MM.1S (cell line): ENCODE results near the gene TMEM26.

Experiments
- DNase-seq: peaks from one replicate; pipeline ENCODE4 v3.0.0-alpha.2; 2015
- H2AFZ ChIP-seq: fragments of 300-600 bp; sonication (generic); 2 replicates; pipeline ENCODE4 v1.6.0; 2016; ENCODE audit warnings: antibody characterized with exemption, low read length
- H3F3A ChIP-seq: fragments of 300-600 bp; sonication (generic); 2 replicates; pipeline ENCODE4 v1.6.1; 2016; ENCODE audit warnings: mild to moderate bottlenecking, antibody characterized with exemption, low read length, moderate library complexity, mixed read lengths; ENCODE audit not compliant: insufficient read depth
- H3K27ac ChIP-seq: fragments of 300-600 bp; sonication (generic); 2 replicates; pipeline ENCODE4 v1.5.1; 2016; ENCODE audit warnings: mild to moderate bottlenecking, low read length
- H3K27me3 ChIP-seq: fragments of 300-600 bp; sonication (generic); replicated peaks from 2 replicates; pipeline ENCODE4 v1.6.0; 2016; ENCODE audit warnings: low read length; ENCODE audit not compliant: insufficient read depth
- H3K36me3 ChIP-seq: fragments of 300-600 bp; sonication (generic); replicated peaks from 2 replicates; pipeline ENCODE4 v1.6.1; 2016; ENCODE audit warnings: mild to moderate bottlenecking, low read length, mixed read lengths; ENCODE audit not compliant: insufficient read depth
- H3K4me1 ChIP-seq: fragments of 300-600 bp; sonication (generic); 2 replicates; pipeline ENCODE4 v1.6.1; 2016; ENCODE audit warnings: low read length, mixed read lengths
- H3K4me2 ChIP-seq: fragments of 300-600 bp; sonication (generic); 2 replicates; pipeline ENCODE4 v1.6.0; 2016; ENCODE audit warnings: low read depth, low read length
- H3K4me3 ChIP-seq: fragments of 300-600 bp; sonication (generic); 2 replicates; pipeline ENCODE4 v1.5.1; 2016; ENCODE audit warnings: low read length, mixed read lengths
- H3K79me2 ChIP-seq: fragments of 300-600 bp; sonication (generic); 2 replicates; pipeline ENCODE4 v1.6.1; 2016; ENCODE audit warnings: mixed run types, low read length, mixed read lengths
- H3K9ac ChIP-seq: fragments of 300-600 bp; sonication (generic); 2 replicates; pipeline ENCODE4 v1.6.1; 2016; ENCODE audit warnings: low read length, mixed read lengths
- H3K9me2 ChIP-seq: fragments of 300-600 bp; sonication (generic); replicated peaks from 2 replicates; pipeline ENCODE4 v1.6.1; 2016; ENCODE audit warnings: mild to moderate bottlenecking, low read length, mixed read lengths; ENCODE audit not compliant: insufficient read depth
- H3K9me3 ChIP-seq: fragments of 300-600 bp; sonication (generic); replicated peaks from 2 replicates; pipeline ENCODE4 v1.6.1; 2016; ENCODE audit warnings: mild to moderate bottlenecking, low read length, mixed read lengths; ENCODE audit not compliant: insufficient read depth
- H4K20me1 ChIP-seq: fragments of 300-600 bp; sonication (generic); 2 replicates; pipeline ENCODE4 v1.6.1; 2016; ENCODE audit warnings: mild to moderate bottlenecking, low read length, moderate library complexity, mixed read lengths; ENCODE audit not compliant: insufficient read depth
- EZH2 ChIP-seq: fragments of 300-600 bp; sonication (generic); optimal IDR thresholded peaks from 2 replicates; pipeline ENCODE3; 2017; ENCODE audit warnings: low read depth, mild to moderate bottlenecking, antibody characterized with exemption, low read length, mixed read lengths
- EZH2phosphoT487 ChIP-seq: fragments of 300-600 bp; sonication (generic); IDR thresholded peaks from 2 replicates; pipeline ENCODE4 v1.6.1; 2018; ENCODE audit warnings: antibody characterized with exemption, low read length
- TF ChIP-seq, protein P1 (sequence below): fragments of 300-600 bp; sonication (generic); IDR thresholded peaks from 2 replicates; pipeline ENCODE4 v1.5.1; 2016; ENCODE audit warnings: antibody characterized with exemption, low read length, mixed read lengths

The TMEM26 gene

GRCh38 chr10:61359452-61359851, 93.7 kb downstream of the TMEM26 start:
- Histone ChIP-seq H3K27me3 (no peaks in the 10 kb centered on the region), H3K27ac (no peak overlapping the region), H3K4me2 (no peak overlapping the region), H3K9ac (no peak overlapping the region), H3K9me2 (no peaks in the 10 kb centered on the region), H3K9me3 (no peaks in the 10 kb centered on the region), H4K20me1 (no peaks in the 10 kb centered on the region), H3K79me2 (no peaks in the 10 kb centered on the region), H3K4me3 (no peak overlapping the region), H2AFZ (no peak overlapping the region), H3K4me1 (no peaks in the 10 kb centered on the region), H3F3A (no peaks in the 10 kb centered on the region), H3K36me3 (no peaks in the 10 kb centered on the region)
- no peak for DNase-seq
- TF ChIP-seq EZH2phosphoT487, result no peak
- TF ChIP-seq, protein P1, sequence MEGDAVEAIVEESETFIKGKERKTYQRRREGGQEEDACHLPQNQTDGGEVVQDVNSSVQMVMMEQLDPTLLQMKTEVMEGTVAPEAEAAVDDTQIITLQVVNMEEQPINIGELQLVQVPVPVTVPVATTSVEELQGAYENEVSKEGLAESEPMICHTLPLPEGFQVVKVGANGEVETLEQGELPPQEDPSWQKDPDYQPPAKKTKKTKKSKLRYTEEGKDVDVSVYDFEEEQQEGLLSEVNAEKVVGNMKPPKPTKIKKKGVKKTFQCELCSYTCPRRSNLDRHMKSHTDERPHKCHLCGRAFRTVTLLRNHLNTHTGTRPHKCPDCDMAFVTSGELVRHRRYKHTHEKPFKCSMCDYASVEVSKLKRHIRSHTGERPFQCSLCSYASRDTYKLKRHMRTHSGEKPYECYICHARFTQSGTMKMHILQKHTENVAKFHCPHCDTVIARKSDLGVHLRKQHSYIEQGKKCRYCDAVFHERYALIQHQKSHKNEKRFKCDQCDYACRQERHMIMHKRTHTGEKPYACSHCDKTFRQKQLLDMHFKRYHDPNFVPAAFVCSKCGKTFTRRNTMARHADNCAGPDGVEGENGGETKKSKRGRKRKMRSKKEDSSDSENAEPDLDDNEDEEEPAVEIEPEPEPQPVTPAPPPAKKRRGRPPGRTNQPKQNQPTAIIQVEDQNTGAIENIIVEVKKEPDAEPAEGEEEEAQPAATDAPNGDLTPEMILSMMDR, result no peak
- no peak for TF ChIP-seq EZH2

DNA sequence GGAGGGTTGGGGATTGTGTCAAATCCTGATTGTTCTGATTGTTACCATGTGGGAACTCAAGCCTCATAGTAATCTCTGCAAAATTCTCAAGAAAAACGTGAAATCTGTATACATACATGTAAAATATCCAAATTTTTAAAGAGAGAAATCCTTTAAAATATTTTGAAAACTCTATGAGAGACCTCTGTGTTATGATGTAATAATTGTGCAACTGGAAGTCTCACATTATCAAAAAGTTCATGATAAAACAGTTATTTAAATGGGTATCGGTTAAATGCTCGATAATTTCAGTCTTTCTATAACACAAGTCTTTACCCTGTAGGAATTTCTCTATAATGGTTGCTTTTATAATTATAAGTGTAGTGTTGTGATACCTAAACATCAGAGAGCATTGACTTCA, 95.5 kb downstream of the TMEM26 start:
- TF ChIP-seq EZH2, result no peak
- TF ChIP-seq EZH2phosphoT487, result no peak
- TF ChIP-seq, protein P1, result no peak
- H3K27me3 ChIP-seq, result no peaks in the 10 kb centered on the region
- H3K36me3 ChIP-seq, result no peaks in the 10 kb centered on the region
- H3K9ac ChIP-seq, result no peak overlapping the region
- no peak overlapping the region for H3K4me3 ChIP-seq
- H3K4me2 ChIP-seq, result no peak overlapping the region
- H4K20me1 ChIP-seq, result no peaks in the 10 kb centered on the region
- H3K9me3 ChIP-seq, result no peaks in the 10 kb centered on the region
- H3K79me2 ChIP-seq, result no peaks in the 10 kb centered on the region
- no peak overlapping the region for H3K27ac ChIP-seq
- no peaks in the 10 kb centered on the region for H3K4me1 ChIP-seq
- H3K9me2 ChIP-seq, result no peaks in the 10 kb centered on the region
- DNase-seq, result no peak
- H3F3A ChIP-seq, result no peaks in the 10 kb centered on the region
- H2AFZ ChIP-seq, result no peak overlapping the region
